C4-2B (cell line): ENCODE data around the gene TRIM29.

Experiments
- H3K27ac ChIP-seq: fragments of 450-650 bp; 2 replicates; pipeline ENCODE4 v1.5.1; 2017
- CTCF ChIP-seq: fragments of 450-650 bp; conservative IDR thresholded peaks from 2 replicates; pipeline ENCODE4 v1.5.1; 2017; ENCODE audit warnings: mild to moderate bottlenecking
- ZFX ChIP-seq: fragments of 450-650 bp; IDR thresholded peaks from 2 replicates; pipeline ENCODE4 v1.6.1; 2017

The TRIM29 gene

GRCh38 chr11:120137611-120138521 lies at the start of gene TRIM29:
TSS of gene TRIM29 (minus strand) at chr11:120138113. CDS start at chr11:120138031, 82 bp downstream.
- no peak for TF ChIP-seq ZFX
- no peak for TF ChIP-seq CTCF

GRCh38 chr11:120186774-120187591 lies 49.1 kb upstream of the TRIM29 start:
- TF ChIP-seq ZFX = no peak
- TF ChIP-seq CTCF = no peak
- H3K27ac ChIP-seq = no peak overlapping the region

More at GRCh38 chr11:120137611-120138521, at the start of gene TRIM29:
- H3K27ac ChIP-seq = no peak within 1 kb of the TSS

- H3K27ac ChIP-seq = no peak overlapping the region
- no peak for TF ChIP-seq ZFX
- no peak for TF ChIP-seq CTCF
Observed at GRCh38 chr11:120186456-120186773, 48.5 kb upstream of the TRIM29 start.

- no peak overlapping the region for H3K27ac ChIP-seq
Observed at GRCh38 chr11:120185706-120186455, 48.0 kb upstream of the TRIM29 start.

GRCh38 chr11:120184946-120185705 lies 47.2 kb upstream of the TRIM29 start:
- no peak overlapping the region for H3K27ac ChIP-seq
- TF ChIP-seq ZFX (no peak), CTCF (no peak)

More at GRCh38 chr11:120185706-120186455, 48.0 kb upstream of the TRIM29 start:
- no peak for TF ChIP-seq ZFX
- no peak for TF ChIP-seq CTCF

- no peak overlapping the region for H3K27ac ChIP-seq
- no peak for TF ChIP-seq CTCF
- TF ChIP-seq ZFX = no peak
Observed at GRCh38 chr11:120184371-120184945, 46.5 kb upstream of the TRIM29 start.
